Lower leg skin (tissue), 4 donors: ENCODE results near the gene SLC25A13. TPM values are rescaled to one million over a fixed set of nuclear protein-coding genes. Genes with fewer than 3 reads are reported as not detected.
"Not testable (repeated sequence)": the region's sequence is repeated elsewhere in the genome, so short reads cannot be mapped to it uniquely, and the experiment has no call there.

Experiments used
- DNase-seq, 2 donors: peaks; one replicate each; pipeline ENCODE4 v3.0.0-alpha.2; 2019; ENCODE audit warnings: low spot score in 2 of 2
- H3K4me3 ChIP-seq: fragments of 200-600 bp; sonication (generic); 2 replicates; pipeline ENCODE4 v1.5.1; 2017; ENCODE audit warnings: mild to moderate bottlenecking, low read depth; ENCODE audit not compliant: poor library complexity, severe bottlenecking
- CTCF ChIP-seq, 3 donors: fragments of 450-650 bp; IDR thresholded peaks; one replicate each; pipeline ENCODE4 v1.5.1; 2016; ENCODE audit warnings: antibody characterized with exemption in 3 of 3, mild to moderate bottlenecking in 3 of 3, moderate library complexity in 2 of 3
- POLR2A ChIP-seq, 2 donors: fragments of 450-650 bp; IDR thresholded peaks; one replicate each; pipeline ENCODE4 v1.6.1; 2016 to 2017; ENCODE audit warnings: antibody characterized with exemption in 2 of 2, mild to moderate bottlenecking in 1 of 2, moderate library complexity in 1 of 2
- WGBS, 2 donors: methylation state at CpG; one replicate each; pipeline ENCODE4 v1.1.5; 2018; 5-methylcytosine and 5-hydroxymethylcytosine counted together
- intact Hi-C: fragments of 100-400 bp; cut with DNase I; formaldehyde crosslinking; loops from one replicate; pipeline ENCODE4 v1.15.0; 2023; ENCODE audit warnings: low total_unique reads
- total RNA-seq, 4 donors: library from RNA; depleted of rRNA; stranded (reverse); fragments of >200 nt; gene quantifications; one replicate each; pipeline ENCODE4 v1.1.0, GENCODE V29; 2016

The SLC25A13 gene
- total RNA-seq, 4 donors from 2014 or later: 28.5 to 39.8 (median 33.0) TPM

GRCh38 chr7:96300986-96301385 is 20.9 kb downstream of the SLC25A13 start:
- H3K4me3 ChIP-seq: no peak overlapping the region
- intact Hi-C loops: no loop called here
- no peak for DNase-seq
- 70 to 71% methylated on average over 1 of the region's 1 CpG for WGBS, 2 donors
- TF ChIP-seq POLR2A (IDR thresholded peaks at IDR 0.05) (no peak), CTCF (IDR thresholded peaks at IDR 0.05) (no peak)

GRCh38 chr7:96300502-96300901 is 21.4 kb downstream of the SLC25A13 start:
- no peak overlapping the region for H3K4me3 ChIP-seq
- TF ChIP-seq CTCF (IDR thresholded peaks at IDR 0.05): no peak
- no peak for DNase-seq
- intact Hi-C loops: no loop called here

- TF ChIP-seq POLR2A (IDR thresholded peaks at IDR 0.05) (no peak), CTCF (IDR thresholded peaks at IDR 0.05) (no peak)
- intact Hi-C loops: no loop called here
- WGBS, 2 donors: 85 to 94% methylated on average over 1 of the region's 1 CpG
- no peak overlapping the region for H3K4me3 ChIP-seq
- DNase-seq: no peak
Observed at GRCh38 chr7:96299496-96299895, 22.4 kb downstream of the SLC25A13 start.

- no peak for DNase-seq
- no peak overlapping the region for H3K4me3 ChIP-seq
- intact Hi-C loops: no loop called here
- TF ChIP-seq CTCF (IDR thresholded peaks at IDR 0.05) (no peak), POLR2A (IDR thresholded peaks at IDR 0.05) (no peak)
Observed at GRCh38 chr7:96297876-96298275, 24.0 kb downstream of the SLC25A13 start.

- H3K4me3 ChIP-seq, DNase-seq, intact Hi-C loops: not testable (repeated sequence)
- WGBS, 2 donors: 91 to 97% methylated on average over 5 of the region's 5 CpGs
Observed at GRCh38 chr7:96297446-96297845, 24.5 kb downstream of the SLC25A13 start.

- DNase-seq, H3K4me3 ChIP-seq, intact Hi-C loops: not testable (repeated sequence)
- 93 to 99% methylated on average over 4 of the region's 4 CpGs for WGBS, 2 donors
Observed at GRCh38 chr7:96293911-96294310, 28.0 kb downstream of the SLC25A13 start.

GRCh38 chr7:96287559-96287958 is 34.3 kb downstream of the SLC25A13 start:
- no peak for TF ChIP-seq POLR2A (IDR thresholded peaks at IDR 0.05)
- no peak for TF ChIP-seq CTCF (IDR thresholded peaks at IDR 0.05)
- intact Hi-C loops: no loop called here
- WGBS, 2 donors: 84 to 97% methylated on average over 4 of the region's 4 CpGs
- no peak overlapping the region for H3K4me3 ChIP-seq
- no peak for DNase-seq
